Lung (tissue), 12 donors: ENCODE results near the gene TRPM2. TPM values are rescaled to one million over a fixed set of nuclear protein-coding genes. Genes with fewer than 3 reads are reported as not detected.

Experiments
- ATAC-seq: fragments of 200-7000 bp; cut with Tn5 transposase; one replicate; pipeline ENCODE4 v1.9.1; 2020; ENCODE audit warnings: moderate number of reproducible peaks; ENCODE audit not compliant: insufficient read depth, low FRiP score
- DNase-seq, 3 donors: peaks; one replicate each; pipeline ENCODE4 v3.0.0-alpha.2; 2013 to 2017
- H3K27ac ChIP-seq, 2 donors: one replicate each; pipeline ENCODE4 v1.5.1; 2013; ENCODE audit warnings: mild to moderate bottlenecking in 2 of 2, moderate library complexity in 2 of 2, control low read depth in 1 of 2, inconsistent platforms in 1 of 2, low read depth in 1 of 2, low read length in 1 of 2
- H3K27me3 ChIP-seq, 3 donors: one replicate each; pipeline ENCODE4 v1.5.1; 2013; ENCODE audit warnings: low read length in 2 of 3; ENCODE audit not compliant: control insufficient read depth in 3 of 3, insufficient read depth in 3 of 3
- H3K36me3 ChIP-seq, 4 donors: one replicate each; pipeline ENCODE4 v1.5.1; 2013; ENCODE audit warnings: low read length in 4 of 4, mild to moderate bottlenecking in 1 of 4, moderate library complexity in 1 of 4; ENCODE audit not compliant: control insufficient read depth in 4 of 4, insufficient read depth in 4 of 4
- H3K4me1 ChIP-seq, 5 donors: one replicate each; pipeline ENCODE4 v1.5.1; 2013; ENCODE audit warnings: low read length in 5 of 5, mild to moderate bottlenecking in 2 of 5, moderate library complexity in 1 of 5; ENCODE audit not compliant: control insufficient read depth in 5 of 5, insufficient read depth in 5 of 5
- H3K4me3 ChIP-seq: one replicate; pipeline ENCODE4 v1.5.1; 2013; ENCODE audit warnings: mild to moderate bottlenecking, control low read depth, moderate library complexity
- H3K9ac ChIP-seq, 2 donors: one replicate each; pipeline ENCODE4 v1.5.1; 2013; ENCODE audit warnings: low read length in 2 of 2, control low read depth in 1 of 2; ENCODE audit not compliant: insufficient read depth in 1 of 2
- H3K9me3 ChIP-seq, 4 donors: one replicate each; pipeline ENCODE4 v1.5.1; 2013; ENCODE audit warnings: low read length in 3 of 4, mild to moderate bottlenecking in 1 of 4, moderate library complexity in 1 of 4; ENCODE audit not compliant: control insufficient read depth in 4 of 4, insufficient read depth in 3 of 4
- CTCF ChIP-seq: IDR thresholded peaks from 2 replicates; pipeline ENCODE4 v1.5.1; 2012; ENCODE audit warnings: mild to moderate bottlenecking; ENCODE audit errors: control extremely low read depth, extremely low read depth
- WGBS, 2 donors: extraction: QIAGEN DNeasy Blood & Tissue Kit; methylation state at CpG; one replicate each; pipeline ENCODE4 v1.1.7; 2013; 5-methylcytosine and 5-hydroxymethylcytosine counted together
- polyA plus RNA-seq, 2 donors: library from polyadenylated mRNA; stranded (reverse); fragments of 200-250 nt; gene quantifications; one replicate each; pipeline ENCODE4 v1.2.1, GENCODE V29; 2013
- total RNA-seq, 2 donors: library from RNA; depleted of rRNA in 1 of 2; stranded (reverse); fragments of >200 nt in 1 of 2; gene quantifications; one replicate each; pipeline ENCODE4 v1.2.1, GENCODE V29; 2014 to 2021
- donor health status: control.
- donor health status: control.
- donor health status: Bipolar disorder and iron deficiency.
- donor health status: healthy.
- donor health status: DM: yes; HTN: yes; CAD: no.

The TRPM2 gene
- total and polyA plus RNA-seq, 4 donors: 5.9 to 26.2 (median 10.3) TPM

GRCh38 chr21:44450999-44451398, 97.6 kb downstream of the TRPM2 start:
- Histone ChIP-seq H3K27ac (no peak overlapping the region), H3K4me3 (no peak overlapping the region), H3K9me3 (peaks cover 0 to 6% (median under 1%) of the 10 kb centered on the region in 4 donors), H3K36me3 (no peaks in the 10 kb centered on the region), H3K4me1 (peaks cover 0 to 2% (median under 1%) of the 10 kb centered on the region in 5 donors), H3K9ac (no peak overlapping the region), H3K27me3 (peaks cover 0 to 8% (median 0%) of the 10 kb centered on the region in 3 donors)
- WGBS, 2 donors: 86 to 91% methylated on average over 14 of the region's 14 CpGs
- no peak for TF ChIP-seq CTCF
- no peak for DNase-seq
- ATAC-seq: no peak

DNA sequence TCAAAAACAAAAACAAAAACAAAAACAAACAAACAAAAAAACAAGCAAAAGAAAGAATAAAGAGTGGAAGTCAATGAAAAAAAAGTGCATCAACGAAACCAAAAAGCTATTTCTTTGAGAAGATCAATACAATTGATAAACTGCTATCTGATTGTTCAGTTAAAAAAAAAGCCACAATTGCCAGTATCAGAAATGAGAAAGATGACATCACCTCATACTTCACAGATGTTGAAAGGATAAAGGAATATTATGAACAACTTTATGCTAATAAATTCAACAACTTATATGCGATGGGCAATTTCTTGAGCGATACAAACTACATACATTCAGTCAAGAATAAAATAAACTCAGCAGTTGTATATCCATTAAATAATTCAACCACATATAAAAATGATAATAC, 99.7 kb downstream of the TRPM2 start:
- Histone ChIP-seq H3K9me3 (peaks cover 0 to 6% (median under 1%) of the 10 kb centered on the region in 4 donors), H3K27ac (no peak overlapping the region), H3K4me3 (no peak overlapping the region), H3K27me3 (peaks cover 0 to 7% (median 0%) of the 10 kb centered on the region in 3 donors), H3K9ac (no peak overlapping the region), H3K4me1 (peaks cover 0 to 9% (median 3%) of the 10 kb centered on the region in 5 donors), H3K36me3 (peaks cover 0 to 11% (median under 1%) of the 10 kb centered on the region in 4 donors)
- TF ChIP-seq CTCF: no peak
- ATAC-seq (no peak), DNase-seq (no peak)
- WGBS, 2 donors: 95 to 99% methylated on average over 3 of the region's 3 CpGs

- Histone ChIP-seq H3K36me3 (peaks cover 0 to 11% (median under 1%) of the 10 kb centered on the region in 4 donors), H3K4me3 (no peak overlapping the region), H3K27ac (no peak overlapping the region), H3K4me1 (peaks cover 0 to 9% (median 3%) of the 10 kb centered on the region in 5 donors), H3K27me3 (no peaks in the 10 kb centered on the region), H3K9ac (no peak overlapping the region), H3K9me3 (peaks cover 0 to 6% (median under 1%) of the 10 kb centered on the region in 4 donors)
- ATAC-seq (no peak), DNase-seq (no peak)
- WGBS, 2 donors: 91 to 95% methylated on average over 5 of the region's 5 CpGs
- no peak for TF ChIP-seq CTCF
These were observed 100.6 kb downstream of the TRPM2 start for GRCh38 chr21:44454058-44454457.
